GM13977 (cell line): ENCODE results near the gene IFI27.

Experiments used
- DNase-seq: peaks from one replicate; pipeline ENCODE4 v3.0.0; 2012; ENCODE audit warnings: low spot score
- in situ Hi-C: fragments of 300-500 bp; cut with MboI; formaldehyde crosslinking; loops from one replicate; pipeline ENCODE4 v1.12.0; 2022; ENCODE audit warnings: low sequenced_read_pairs, low pct_unique_long_range_greater_than_20kb, mixed read lengths, inconsistent platforms; ENCODE audit not compliant: unreplicated experiment
- TF ChIP-seq, protein P1 (sequence below): IDR thresholded peaks from 2 replicates; pipeline ENCODE4 v1.5.1; 2012; ENCODE audit warnings: mild to moderate bottlenecking, control low read depth; ENCODE audit not compliant: insufficient read depth; ENCODE audit errors: extremely low read depth, missing control alignments

Gene IFI27

GRCh38 chr14:94165744-94166143 lies 55.2 kb downstream of the IFI27 start:
- no peak for DNase-seq
- in situ Hi-C loops: no loop called here
- TF ChIP-seq, protein P1, sequence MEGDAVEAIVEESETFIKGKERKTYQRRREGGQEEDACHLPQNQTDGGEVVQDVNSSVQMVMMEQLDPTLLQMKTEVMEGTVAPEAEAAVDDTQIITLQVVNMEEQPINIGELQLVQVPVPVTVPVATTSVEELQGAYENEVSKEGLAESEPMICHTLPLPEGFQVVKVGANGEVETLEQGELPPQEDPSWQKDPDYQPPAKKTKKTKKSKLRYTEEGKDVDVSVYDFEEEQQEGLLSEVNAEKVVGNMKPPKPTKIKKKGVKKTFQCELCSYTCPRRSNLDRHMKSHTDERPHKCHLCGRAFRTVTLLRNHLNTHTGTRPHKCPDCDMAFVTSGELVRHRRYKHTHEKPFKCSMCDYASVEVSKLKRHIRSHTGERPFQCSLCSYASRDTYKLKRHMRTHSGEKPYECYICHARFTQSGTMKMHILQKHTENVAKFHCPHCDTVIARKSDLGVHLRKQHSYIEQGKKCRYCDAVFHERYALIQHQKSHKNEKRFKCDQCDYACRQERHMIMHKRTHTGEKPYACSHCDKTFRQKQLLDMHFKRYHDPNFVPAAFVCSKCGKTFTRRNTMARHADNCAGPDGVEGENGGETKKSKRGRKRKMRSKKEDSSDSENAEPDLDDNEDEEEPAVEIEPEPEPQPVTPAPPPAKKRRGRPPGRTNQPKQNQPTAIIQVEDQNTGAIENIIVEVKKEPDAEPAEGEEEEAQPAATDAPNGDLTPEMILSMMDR: no peak
